COR-L47 (cell line): ENCODE results near the gene GATA3.
"Not testable (repeated sequence)": the region's sequence is repeated elsewhere in the genome, so short reads cannot be mapped to it uniquely, and the experiment has no call there.

Experiments
- DNase-seq: peaks from one replicate; lab custom pipeline; 2025; lab: John Stamatoyannopoulos, UW

The GATA3 gene

GRCh38 chr10:8054494-8055407 is at the start of gene GATA3:
TSS of gene GATA3 (plus strand) at chr10:8054688. CDS start at chr10:8055656, 968 bp downstream.
- DNase-seq: no peak

GRCh38 chr10:8006274-8006999 is 48.1 kb upstream of the GATA3 start:
- no peak for DNase-seq

- DNase-seq: no peak
Observed at GRCh38 chr10:8009031-8009430, 45.5 kb upstream of the GATA3 start.

- no peak for DNase-seq
Observed at GRCh38 chr10:8013006-8013405, 41.5 kb upstream of the GATA3 start.

- DNase-seq: no peak
Observed at GRCh38 chr10:8013619-8014018, 40.9 kb upstream of the GATA3 start.

- DNase-seq: no peak
Observed at GRCh38 chr10:8014649-8015048, 39.8 kb upstream of the GATA3 start.

GRCh38 chr10:8017277-8017676 is 37.2 kb upstream of the GATA3 start:
- no peak for DNase-seq

GRCh38 chr10:8023321-8023720 is 31.2 kb upstream of the GATA3 start:
- DNase-seq: no peak

GRCh38 chr10:8023851-8024250 is 30.6 kb upstream of the GATA3 start:
- no peak for DNase-seq

- no peak for DNase-seq
Observed at GRCh38 chr10:8026349-8027259, 27.9 kb upstream of the GATA3 start.

- not testable (repeated sequence) for DNase-seq
Observed at GRCh38 chr10:8031211-8031610, 23.3 kb upstream of the GATA3 start.

GRCh38 chr10:8032558-8032957 is 21.9 kb upstream of the GATA3 start:
- DNase-seq: no peak

GRCh38 chr10:8033812-8034465 is 20.5 kb upstream of the GATA3 start:
- no peak for DNase-seq

- no peak for DNase-seq
Observed at GRCh38 chr10:8034466-8035005, 20.0 kb upstream of the GATA3 start.

GRCh38 chr10:8035006-8035640 is 19.4 kb upstream of the GATA3 start:
- DNase-seq: no peak

GRCh38 chr10:8035641-8036470 is 18.6 kb upstream of the GATA3 start:
- no peak for DNase-seq

- DNase-seq: no peak
Observed at GRCh38 chr10:8036506-8037198, 17.8 kb upstream of the GATA3 start.

- no peak for DNase-seq
Observed at GRCh38 chr10:8037199-8037801, 17.2 kb upstream of the GATA3 start.
